ENCODE data around the gene KCNG1.
"Not testable (repeated sequence)": the region's sequence is repeated elsewhere in the genome, so short reads cannot be mapped to it uniquely, and the experiment has no call there.

Gene KCNG1

GRCh38 chr20:50981714-50982048, 41.2 kb downstream of the KCNG1 start:
- no peak for TF ChIP-seq CTCF (IDR thresholded peaks at IDR 0.05; ENCODE audit: control insufficient read depth, insufficient read depth, low read depth, low read length, missing control alignments)
- no peak for DNase-seq (ENCODE audit: low read depth)
- no peak overlapping the region for H3K4me3 ChIP-seq (ENCODE audit: control insufficient read depth, low read depth, low read length)

- H3K4me3 ChIP-seq (ENCODE audit: control insufficient read depth, low read depth, low read length), result no peak overlapping the region
- TF ChIP-seq CTCF (IDR thresholded peaks at IDR 0.05; ENCODE audit: control insufficient read depth, insufficient read depth, low read depth, low read length, missing control alignments), result peak; percentile 77
- no peak for DNase-seq (ENCODE audit: low read depth)
Measured at GRCh38 chr20:50980851-50981713, 41.8 kb downstream of the KCNG1 start.

GRCh38 chr20:50980071-50980681, 42.7 kb downstream of the KCNG1 start:
- TF ChIP-seq CTCF (IDR thresholded peaks at IDR 0.05; ENCODE audit: control insufficient read depth, insufficient read depth, low read depth, low read length, missing control alignments), result no peak
- peak; percentile 98 for DNase-seq (ENCODE audit: low read depth)
- H3K4me3 ChIP-seq (ENCODE audit: control insufficient read depth, low read depth, low read length), result no peak overlapping the region

GRCh38 chr20:50978533-50978932, 44.4 kb downstream of the KCNG1 start:
- DNase-seq (ENCODE audit: low read depth); H3K4me3 ChIP-seq (ENCODE audit: control insufficient read depth, low read depth, low read length): not testable (repeated sequence)

GRCh38 chr20:50977066-50978021, 45.6 kb downstream of the KCNG1 start:
- no peak for DNase-seq (ENCODE audit: low read depth)
- TF ChIP-seq CTCF (IDR thresholded peaks at IDR 0.05; ENCODE audit: control insufficient read depth, insufficient read depth, low read depth, low read length, missing control alignments), result no peak
- no peak overlapping the region for H3K4me3 ChIP-seq (ENCODE audit: control insufficient read depth, low read depth, low read length)

GRCh38 chr20:50975701-50976330, 47.1 kb downstream of the KCNG1 start:
- no peak overlapping the region for H3K4me3 ChIP-seq (ENCODE audit: control insufficient read depth, low read depth, low read length)
- DNase-seq (ENCODE audit: low read depth), result no peak
- TF ChIP-seq CTCF (IDR thresholded peaks at IDR 0.05; ENCODE audit: control insufficient read depth, insufficient read depth, low read depth, low read length, missing control alignments), result no peak

All from AG09309 (cell line).